Left lung (tissue), 10 donors: ENCODE measurements around the gene DUS1L. TPM values are rescaled to one million over a fixed set of nuclear protein-coding genes. Genes with fewer than 3 reads are reported as not detected.

Source experiments
- ATAC-seq: fragments of 200-7000 bp; cut with Tn5 transposase; one replicate; pipeline ENCODE4 v1.9.1; 2020; ENCODE audit warnings: moderate library complexity
- DNase-seq, 4 donors: peaks; one replicate each; pipeline ENCODE4 v3.0.0-alpha.2; 2013 to 2020
- H3K27ac ChIP-seq, 2 donors: fragments of 200-600 bp; sonication (generic) in 1 of 2; one replicate each; pipeline versions ENCODE4 v1.5.0 to v1.8.0; 2020 to 2021
- H3K27me3 ChIP-seq, 2 donors: fragments of 200-600 bp; sonication (generic) in 1 of 2; one replicate each; pipeline versions ENCODE4 v1.5.0 to v1.8.0; 2020 to 2021
- H3K36me3 ChIP-seq, 2 donors: fragments of 200-600 bp; sonication (generic) in 1 of 2; one replicate each; pipeline versions ENCODE4 v1.5.0 to v1.8.0; 2020 to 2021
- H3K4me1 ChIP-seq, 2 donors: fragments of 200-600 bp; one replicate each; pipeline ENCODE4 v1.8.0; 2021
- H3K4me3 ChIP-seq, 2 donors: fragments of 200-600 bp; sonication (generic) in 1 of 2; one replicate each; pipeline versions ENCODE4 v1.5.0 to v1.8.0; 2020 to 2021; ENCODE audit warnings: mild to moderate bottlenecking in 1 of 2
- H3K9me3 ChIP-seq, 2 donors: fragments of 200-600 bp; sonication (generic) in 1 of 2; one replicate each; pipeline versions ENCODE4 v1.5.0 to v1.8.0; 2020 to 2021
- intact Hi-C, 2 donors: fragments of 100-400 bp; cut with DNase I; formaldehyde crosslinking; loops; one replicate each; pipeline versions ENCODE4 v1.11.2 to v1.14.2; 2022
- polyA plus RNA-seq, 6 donors: library from polyadenylated mRNA; unstranded; fragments of 120-200 nt; gene quantifications; one replicate each; pipeline ENCODE4 v1.2.1, GENCODE V29; 2013; ENCODE audit not compliant: insufficient read length in 6 of 6
- total RNA-seq, 2 donors: library from RNA; stranded (reverse); fragmentation: NEBNext Ultra II Directional; extraction: Animal tissue kit (Norgen Biotek cat#: 25700); gene quantifications; one replicate each; pipeline ENCODE4 v1.2.1, GENCODE V29; 2021
- TF ChIP-seq, protein P1 (sequence below), 2 donors: fragments of 200-600 bp; sonication (generic) in 1 of 2; IDR thresholded peaks; one replicate each; pipeline versions ENCODE4 v1.5.0 to v1.8.0; 2021; ENCODE audit warnings: antibody characterized with exemption in 2 of 2
- donor health status: DM: no; HTN: yes; CAD: no.
- donor health status: DM: no; HTN: no; CAD: no.

The DUS1L gene
- total and polyA plus RNA-seq, 8 donors, result 55.7 to 103 (median 74.0) TPM

DNA sequence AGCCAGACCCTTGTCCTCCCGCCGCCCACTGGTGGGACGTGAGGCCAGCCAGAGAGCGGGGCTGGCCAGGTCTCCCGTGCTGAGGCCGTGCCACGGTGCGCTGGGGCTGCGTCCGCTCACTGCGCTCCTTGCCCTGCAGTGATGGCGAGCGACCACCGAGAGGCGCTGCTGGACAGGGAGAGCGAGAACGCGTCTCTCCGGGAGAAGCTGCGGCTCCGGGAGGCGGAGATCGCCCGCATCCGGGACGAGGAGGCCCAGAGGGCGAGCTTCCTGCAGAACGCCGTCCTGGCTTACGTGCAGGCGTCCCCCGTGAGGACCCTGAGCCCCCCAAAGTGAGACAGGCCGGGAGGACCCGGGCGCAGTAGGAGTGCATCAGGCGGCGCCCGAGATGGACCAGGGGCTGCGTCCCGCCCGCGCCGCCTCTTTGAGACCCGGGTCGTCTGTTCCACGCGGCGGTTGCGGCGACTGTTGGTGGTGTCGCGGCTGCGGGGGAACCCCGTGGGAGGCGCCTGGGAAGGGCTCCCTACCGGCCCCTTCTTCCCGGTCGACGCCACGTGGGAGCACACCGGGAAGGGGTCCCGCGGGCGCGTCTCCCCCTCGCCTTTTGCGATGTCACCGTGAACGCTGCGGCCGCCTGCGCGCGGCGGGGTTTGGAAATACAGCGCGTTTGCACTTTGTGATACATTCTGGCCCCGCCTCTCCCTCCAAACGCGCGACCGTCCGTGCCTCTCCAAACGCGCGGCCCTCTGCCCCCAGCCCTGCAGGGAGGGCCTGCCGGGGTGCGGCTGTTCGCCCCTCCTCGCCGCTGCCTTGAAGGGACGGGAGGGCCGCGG is 34.9 kb downstream of the DUS1L start:
- Histone ChIP-seq H3K27ac (peak overlapping the region in 1 of 2 donors; percentile 31), H3K4me3 (peak overlapping the region; percentile 30 to 55), H3K9me3 (no peaks in the 10 kb centered on the region), H3K27me3 (peaks cover 0 to 12% of the 10 kb centered on the region in 2 donors), H3K36me3 (peaks cover 0 to 13% of the 10 kb centered on the region in 2 donors), H3K4me1 (peaks cover 5 to 32% of the 10 kb centered on the region in 2 donors)
- intact Hi-C loops, result loop anchor here in 1 of 2 donors (2.0 kb wide), 1 partner anchor 124 kb away; no protein-coding TSS in a partner anchor
- peak; percentile 95 for ATAC-seq
- TF ChIP-seq, protein P1, sequence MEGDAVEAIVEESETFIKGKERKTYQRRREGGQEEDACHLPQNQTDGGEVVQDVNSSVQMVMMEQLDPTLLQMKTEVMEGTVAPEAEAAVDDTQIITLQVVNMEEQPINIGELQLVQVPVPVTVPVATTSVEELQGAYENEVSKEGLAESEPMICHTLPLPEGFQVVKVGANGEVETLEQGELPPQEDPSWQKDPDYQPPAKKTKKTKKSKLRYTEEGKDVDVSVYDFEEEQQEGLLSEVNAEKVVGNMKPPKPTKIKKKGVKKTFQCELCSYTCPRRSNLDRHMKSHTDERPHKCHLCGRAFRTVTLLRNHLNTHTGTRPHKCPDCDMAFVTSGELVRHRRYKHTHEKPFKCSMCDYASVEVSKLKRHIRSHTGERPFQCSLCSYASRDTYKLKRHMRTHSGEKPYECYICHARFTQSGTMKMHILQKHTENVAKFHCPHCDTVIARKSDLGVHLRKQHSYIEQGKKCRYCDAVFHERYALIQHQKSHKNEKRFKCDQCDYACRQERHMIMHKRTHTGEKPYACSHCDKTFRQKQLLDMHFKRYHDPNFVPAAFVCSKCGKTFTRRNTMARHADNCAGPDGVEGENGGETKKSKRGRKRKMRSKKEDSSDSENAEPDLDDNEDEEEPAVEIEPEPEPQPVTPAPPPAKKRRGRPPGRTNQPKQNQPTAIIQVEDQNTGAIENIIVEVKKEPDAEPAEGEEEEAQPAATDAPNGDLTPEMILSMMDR (IDR thresholded peaks at IDR 0.05), result peak; percentile 93 to 96
- peak; percentile 71 to 96 (median 86) for DNase-seq

DNA sequence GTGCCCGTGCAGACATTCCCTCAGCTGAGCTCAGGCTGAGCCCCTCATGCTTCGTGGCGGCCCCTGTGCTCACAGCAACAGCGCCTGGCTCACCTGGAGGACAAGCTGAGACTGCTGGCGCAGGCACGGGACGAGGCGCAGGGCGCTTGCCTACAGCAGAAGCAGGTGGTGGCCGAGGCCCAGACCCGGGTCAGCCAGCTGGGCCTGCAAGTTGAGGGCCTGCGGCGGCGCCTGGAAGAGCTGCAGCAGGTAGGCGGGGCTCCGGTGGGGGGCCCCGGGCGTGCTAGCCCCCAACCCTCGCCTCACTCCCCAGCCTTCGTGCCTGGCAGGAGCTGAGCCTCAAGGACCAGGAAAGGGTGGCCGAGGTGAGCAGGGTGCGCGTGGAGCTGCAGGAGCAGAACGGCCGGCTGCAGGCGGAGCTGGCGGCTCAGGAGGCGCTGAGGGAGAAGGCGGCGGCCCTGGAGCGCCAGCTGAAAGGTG is 35.6 kb downstream of the DUS1L start:
- Histone ChIP-seq H3K4me3 (peak overlapping the region in 1 of 2 donors; percentile 55), H3K9me3 (no peaks in the 10 kb centered on the region), H3K4me1 (peaks cover 5 to 30% of the 10 kb centered on the region in 2 donors), H3K36me3 (peaks cover 0 to 13% of the 10 kb centered on the region in 2 donors), H3K27me3 (peaks cover 0 to 12% of the 10 kb centered on the region in 2 donors), H3K27ac (no peak overlapping the region)
- DNase-seq, result no peak
- ATAC-seq, result no peak
- TF ChIP-seq, protein P1 (IDR thresholded peaks at IDR 0.05), result no peak
- intact Hi-C loops, result loop anchor here in 1 of 2 donors (2.0 kb wide), 1 partner anchor 125 kb away; no protein-coding TSS in a partner anchor

DNA sequence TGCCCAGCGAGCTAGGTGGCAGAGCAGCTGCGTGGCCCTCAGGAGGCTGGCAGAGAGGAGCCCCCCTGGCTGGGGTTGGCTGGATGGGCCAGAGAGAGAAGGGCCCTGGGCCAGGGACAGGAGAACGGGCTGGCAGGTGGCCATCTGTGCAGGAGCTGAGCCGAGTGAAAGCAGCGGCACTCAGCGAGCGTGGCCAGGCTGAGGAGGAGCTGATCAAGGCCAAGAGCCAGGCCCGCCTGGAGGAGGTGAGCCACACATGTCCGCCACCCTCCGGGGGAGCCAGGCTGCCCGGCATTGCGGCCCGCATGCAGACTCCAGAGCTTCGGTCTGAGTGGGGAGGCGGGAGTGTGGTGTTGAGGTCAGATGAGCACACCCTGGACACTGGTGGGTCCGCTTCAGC is 36.2 kb downstream of the DUS1L start:
- H3K4me3 ChIP-seq, result no peak overlapping the region
- peaks cover 0 to 13% of the 10 kb centered on the region in 2 donors for H3K36me3 ChIP-seq
- no peak overlapping the region for H3K27ac ChIP-seq
- H3K9me3 ChIP-seq, result no peaks in the 10 kb centered on the region
- H3K4me1 ChIP-seq, result peaks cover 5 to 32% of the 10 kb centered on the region in 2 donors
- peaks cover 0 to 12% of the 10 kb centered on the region in 2 donors for H3K27me3 ChIP-seq
- DNase-seq (no peak), ATAC-seq (no peak)
- intact Hi-C loops, result no loop called here
- TF ChIP-seq, protein P1 (IDR thresholded peaks at IDR 0.05), result no peak

DNA sequence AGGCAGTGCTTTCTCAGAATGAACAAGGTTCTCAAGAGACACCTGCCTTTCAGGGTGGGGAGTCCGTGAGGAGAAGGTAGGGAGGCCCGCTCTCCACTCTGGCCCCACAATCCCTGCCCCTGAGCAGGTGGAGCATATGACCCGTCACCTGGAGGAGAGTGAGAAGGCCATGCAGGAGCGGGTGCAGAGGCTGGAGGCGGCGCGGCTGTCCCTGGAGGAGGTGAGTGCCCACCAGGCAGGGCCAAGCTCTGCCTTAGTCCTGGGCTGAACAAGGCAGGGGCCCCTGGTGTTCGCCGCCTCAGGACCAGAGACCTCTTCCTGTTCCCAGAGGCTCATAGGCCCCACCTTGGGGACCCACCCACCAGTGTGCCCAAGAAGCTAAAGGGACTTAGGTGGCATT is 36.6 kb downstream of the DUS1L start:
- Histone ChIP-seq H3K4me3 (no peak overlapping the region), H3K36me3 (peaks cover 0 to 13% of the 10 kb centered on the region in 2 donors), H3K27ac (no peak overlapping the region), H3K4me1 (peaks cover 9 to 36% of the 10 kb centered on the region in 2 donors), H3K9me3 (no peaks in the 10 kb centered on the region), H3K27me3 (peaks cover 0 to 12% of the 10 kb centered on the region in 2 donors)
- intact Hi-C loops, result no loop called here
- TF ChIP-seq, protein P1 (IDR thresholded peaks at IDR 0.05), result no peak
- no peak for ATAC-seq
- no peak for DNase-seq

DNA sequence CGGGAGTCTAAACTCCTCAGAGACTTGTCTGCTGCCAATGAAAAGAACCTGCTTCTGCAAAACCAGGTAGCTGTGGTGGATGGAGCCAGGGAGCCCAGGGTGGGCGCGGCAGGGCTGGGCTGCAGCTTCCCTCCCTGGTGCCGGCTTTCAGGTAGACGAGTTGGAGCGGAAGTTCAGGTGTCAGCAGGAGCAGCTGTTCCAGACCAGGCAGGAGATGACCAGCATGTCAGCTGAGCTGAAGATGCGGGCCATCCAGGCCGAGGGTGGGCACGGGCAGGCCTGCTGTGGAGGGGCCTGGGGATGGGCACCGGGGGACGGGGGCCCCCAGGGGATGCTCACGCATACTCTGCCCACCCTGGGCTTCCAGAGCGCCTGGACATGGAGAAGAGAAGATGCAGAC is 37.4 kb downstream of the DUS1L start:
- H3K36me3 ChIP-seq, result peaks cover 0 to 13% of the 10 kb centered on the region in 2 donors
- TF ChIP-seq, protein P1 (IDR thresholded peaks at IDR 0.05), result no peak
- H3K4me1 ChIP-seq, result peaks cover 14 to 43% of the 10 kb centered on the region in 2 donors
- no peaks in the 10 kb centered on the region for H3K9me3 ChIP-seq
- intact Hi-C loops, result no loop called here
- H3K27me3 ChIP-seq, result peaks cover 0 to 12% of the 10 kb centered on the region in 2 donors
- no peak overlapping the region for H3K4me3 ChIP-seq
- DNase-seq (no peak), ATAC-seq (no peak)
- no peak overlapping the region for H3K27ac ChIP-seq
